B cell (primary cell): ENCODE measurements around the gene HS6ST3.

Experiments used
- CTCF ChIP-seq: fragments of 200-600 bp; IDR thresholded peaks from one replicate; pipeline ENCODE4 v1.8.0; 2022; ENCODE audit warnings: antibody characterized with exemption, mild to moderate bottlenecking
- EZH2 ChIP-seq: IDR thresholded peaks from 2 replicates; pipeline ENCODE4 v1.6.1; 2012; ENCODE audit warnings: borderline replicate concordance, low read depth, mild to moderate bottlenecking, moderate library complexity, low read length; ENCODE audit not compliant: insufficient read depth, poor library complexity, severe bottlenecking

DNA sequence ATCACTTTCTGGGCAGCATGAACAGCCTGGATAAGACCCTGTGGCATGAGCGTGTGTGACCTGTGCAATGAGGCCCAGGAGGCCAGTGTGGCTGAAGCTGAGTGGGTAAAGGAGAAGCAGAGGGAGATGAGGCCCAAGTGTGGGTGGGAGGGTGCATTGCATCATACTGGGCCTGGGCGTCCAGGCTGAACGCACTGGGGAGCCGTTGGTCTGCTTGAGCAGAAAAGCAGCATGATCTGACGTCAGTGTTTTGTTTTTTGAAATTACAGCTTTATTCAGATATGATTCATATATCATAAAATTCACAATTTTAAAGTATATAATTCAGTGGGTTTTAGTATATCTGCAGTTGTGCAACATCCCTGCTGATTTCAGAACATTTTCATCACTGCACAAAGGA lies 409.7 kb downstream of the HS6ST3 start:
- TF ChIP-seq CTCF (no peak), EZH2 (no peak)
